Non-pigmented ciliary epithelial cell (primary cell): ENCODE measurements around the gene PRDM11.
"Not testable (repeated sequence)": the region's sequence is repeated elsewhere in the genome, so short reads cannot be mapped to it uniquely, and the experiment has no call there.

Experiments
- DNase-seq: peaks from one replicate; pipeline ENCODE4 v3.0.0-alpha.2; 2010; ENCODE audit warnings: low read depth

The PRDM11 gene

GRCh38 chr11:45146072-45147016, at the start of gene PRDM11:
Gene PRDM11 (plus strand): TSS chr11:45146639. CDS start chr11:45181767, 35,128 bp downstream.
- peak; percentile 26 for DNase-seq

- DNase-seq: no peak
These were observed 48.5 kb upstream of the PRDM11 start for GRCh38 chr11:45097721-45098493.

GRCh38 chr11:45098929-45099328, 47.5 kb upstream of the PRDM11 start:
- DNase-seq: no peak

GRCh38 chr11:45100339-45100738, 46.1 kb upstream of the PRDM11 start:
- DNase-seq: peak; percentile 13

GRCh38 chr11:45102361-45102809, 44.1 kb upstream of the PRDM11 start:
- DNase-seq: no peak

GRCh38 chr11:45102810-45103621, 43.4 kb upstream of the PRDM11 start:
- peak; percentile 64 for DNase-seq

- no peak for DNase-seq
These were observed 42.2 kb upstream of the PRDM11 start for GRCh38 chr11:45104006-45104789.

GRCh38 chr11:45104790-45105084, 41.7 kb upstream of the PRDM11 start:
- DNase-seq: no peak

- peak; percentile 22 for DNase-seq
These were observed 41.0 kb upstream of the PRDM11 start for GRCh38 chr11:45105233-45105983.

GRCh38 chr11:45105984-45106375, 40.5 kb upstream of the PRDM11 start:
- no peak for DNase-seq

- no peak for DNase-seq
These were observed 40.0 kb upstream of the PRDM11 start for GRCh38 chr11:45106440-45106839.

GRCh38 chr11:45107029-45107428, 39.4 kb upstream of the PRDM11 start:
- no peak for DNase-seq

GRCh38 chr11:45108070-45109064, 38.1 kb upstream of the PRDM11 start:
- DNase-seq: no peak

GRCh38 chr11:45109400-45109799, 37.0 kb upstream of the PRDM11 start:
- no peak for DNase-seq

- DNase-seq: peak; percentile 27
These were observed 35.9 kb upstream of the PRDM11 start for GRCh38 chr11:45110562-45110961.

GRCh38 chr11:45113807-45114206, 32.6 kb upstream of the PRDM11 start:
- DNase-seq: no peak

- not testable (repeated sequence) for DNase-seq
These were observed 18.6 kb upstream of the PRDM11 start for GRCh38 chr11:45127836-45128235.

GRCh38 chr11:45133878-45134277, 12.6 kb upstream of the PRDM11 start:
- DNase-seq: no peak

GRCh38 chr11:45141171-45141570, 5.3 kb upstream of the PRDM11 start:
- DNase-seq: no peak
